NCI-H510A treated with DMSO at 0.1 percent for 48 hours (cell line): ENCODE measurements around the gene MXRA7.
"Not testable (repeated sequence)": the region's sequence is repeated elsewhere in the genome, so short reads cannot be mapped to it uniquely, and the experiment has no call there.

Source experiments
- DNase-seq: peaks from one replicate; lab custom pipeline; 2025; lab: John Stamatoyannopoulos, UW

Gene MXRA7

DNA sequence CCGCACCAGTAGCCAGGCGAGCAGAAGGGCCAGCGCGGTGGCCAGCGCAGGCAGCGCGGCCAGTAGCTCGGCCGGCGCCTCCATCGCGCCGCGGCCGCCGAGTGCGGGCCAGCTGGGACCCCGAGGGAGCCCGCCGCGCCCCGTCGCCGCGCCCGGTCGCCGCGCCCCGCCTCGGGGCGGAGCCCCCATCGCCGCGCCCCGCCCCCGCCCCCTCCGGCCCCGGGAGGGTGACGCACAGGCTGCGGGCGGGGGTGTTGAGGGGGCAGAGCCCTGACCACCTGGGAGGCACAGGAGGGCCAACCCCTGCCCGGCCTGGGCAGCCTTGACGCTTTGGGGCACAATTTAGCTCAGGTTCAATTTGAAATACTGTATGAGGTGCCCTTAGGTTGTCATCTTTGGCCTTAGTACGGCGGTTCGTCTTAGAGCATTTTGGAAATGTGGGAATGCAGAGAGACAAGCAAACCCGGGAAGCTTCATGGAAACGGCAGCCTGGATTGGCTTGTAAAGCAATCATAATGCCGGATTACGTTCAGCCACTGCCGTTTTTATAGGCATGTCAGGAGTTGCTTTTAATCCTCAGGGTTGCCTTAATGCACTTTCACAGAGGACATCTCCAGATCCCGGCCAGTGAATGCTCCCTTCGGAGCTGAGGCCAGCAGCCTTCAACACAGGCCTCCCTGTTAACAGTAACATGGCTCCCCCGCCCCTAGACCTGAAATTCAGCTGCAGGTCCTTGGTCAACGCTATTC, at the start of gene MXRA7:
TSS of gene MXRA7 (minus strand) at position 103 of the 749 bp plus-strand sequence. CDS start at position 84, 19 bp downstream.
- no peak for DNase-seq

DNA sequence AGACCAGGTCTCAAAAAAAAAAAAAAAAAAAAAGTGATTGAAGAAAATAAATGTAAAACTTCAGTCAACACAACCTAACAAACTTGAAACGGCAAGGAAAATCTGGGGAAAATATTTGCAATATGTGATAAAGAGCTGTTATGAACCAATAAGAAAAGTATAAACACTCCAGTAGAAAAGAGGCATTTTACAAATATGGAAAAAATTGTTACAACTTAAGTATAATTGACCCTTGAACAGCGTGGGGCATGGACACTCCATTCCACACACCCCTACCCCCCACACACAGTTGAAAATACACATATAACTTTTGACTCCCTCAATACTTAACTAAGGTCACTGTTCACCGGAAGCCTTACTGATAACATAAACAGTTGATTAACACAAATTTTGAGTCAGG, 47.8 kb upstream of the MXRA7 start:
- DNase-seq, result no peak

GRCh38 chr17:76757256-76757655, 46.5 kb upstream of the MXRA7 start:
- DNase-seq, result no peak

DNA sequence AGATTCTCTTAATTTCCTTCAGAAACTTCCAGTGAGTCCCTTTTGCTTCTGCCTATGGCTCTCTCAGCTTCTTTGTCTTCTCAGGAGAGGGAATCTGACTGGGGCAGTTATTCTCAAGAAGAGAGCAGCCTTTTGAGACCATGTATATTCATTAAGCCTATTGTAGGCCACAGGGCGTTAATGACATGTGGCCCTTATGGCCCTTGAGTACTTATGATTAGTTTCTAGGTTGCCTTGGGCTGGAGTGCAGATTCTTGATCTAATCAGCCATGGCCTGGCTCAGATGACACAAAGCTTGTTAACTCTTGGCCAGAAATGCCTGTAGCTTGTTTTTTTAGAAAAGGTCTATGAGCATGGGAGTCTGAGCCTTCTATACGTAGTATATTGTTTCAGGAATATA, 44.5 kb upstream of the MXRA7 start:
- no peak for DNase-seq

DNA sequence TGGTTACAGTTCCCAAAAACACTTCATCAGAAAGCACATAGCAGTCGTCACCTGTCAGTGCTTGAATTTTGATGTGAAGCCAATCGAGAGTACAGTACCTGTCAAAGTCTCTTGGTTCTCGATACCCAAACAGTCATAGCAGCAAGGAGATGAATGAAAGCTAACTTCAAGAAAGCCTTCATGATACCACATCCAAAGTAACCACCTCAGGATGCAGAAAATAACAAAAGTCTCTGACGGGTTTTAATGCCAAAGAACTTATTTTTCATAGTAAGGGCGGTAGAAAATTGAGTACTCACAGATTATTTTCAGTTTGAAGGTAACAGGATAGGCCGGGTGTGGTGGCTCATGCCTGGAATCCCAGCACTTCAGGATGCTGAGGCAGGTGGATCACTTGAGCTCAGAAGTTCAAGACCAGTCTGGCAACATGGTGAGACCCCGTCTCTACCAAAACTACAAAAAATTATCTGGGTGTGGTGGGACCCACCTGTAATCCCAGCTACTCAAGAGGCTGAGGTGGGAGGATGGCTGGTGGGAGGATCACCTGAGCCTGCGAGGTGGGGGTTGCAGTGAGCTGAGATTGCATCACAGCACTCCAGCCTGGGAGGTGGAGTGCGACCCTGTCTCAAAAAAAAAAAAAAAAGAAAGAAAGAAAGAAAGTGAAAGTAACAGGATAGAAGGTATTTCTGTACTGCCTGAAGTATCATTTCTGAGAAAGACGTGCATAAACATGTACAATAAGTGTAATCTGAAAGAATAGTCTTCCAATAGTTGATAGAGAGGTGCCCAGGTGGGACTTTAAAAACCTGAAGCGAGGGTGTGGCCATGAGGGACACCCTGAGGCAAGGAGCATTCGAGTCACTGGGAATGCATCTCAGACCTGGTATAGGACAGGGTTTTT, 42.5 kb upstream of the MXRA7 start:
- DNase-seq, result no peak

GRCh38 chr17:76752006-76752405, 41.2 kb upstream of the MXRA7 start:
- no peak for DNase-seq

DNA sequence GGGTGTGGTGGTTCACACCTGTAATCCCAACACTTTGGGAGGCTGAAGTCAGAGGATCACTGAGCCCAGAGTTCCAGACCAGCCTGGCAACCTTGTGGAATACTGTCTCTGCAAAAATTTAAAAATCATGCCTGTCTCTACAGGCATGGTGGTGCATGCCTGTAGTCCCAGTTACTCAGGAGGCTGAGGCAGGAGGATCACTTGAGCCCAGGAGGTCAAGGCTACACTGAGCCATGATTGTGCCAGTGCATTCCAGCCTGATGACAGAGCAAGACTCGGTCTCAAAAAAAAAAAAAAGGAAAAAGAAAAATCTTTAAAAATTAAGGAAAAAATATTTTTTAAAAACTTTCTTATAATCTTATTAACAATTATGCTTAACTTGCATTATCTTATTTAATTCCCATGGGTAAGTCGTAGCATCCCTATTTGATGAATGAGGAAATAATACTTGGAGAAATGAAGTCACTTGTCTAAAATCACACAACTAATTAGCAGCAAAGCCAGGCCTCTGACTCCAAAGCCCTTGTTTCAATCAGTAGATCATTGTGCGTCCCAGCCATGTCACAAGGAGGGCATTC, 40.7 kb upstream of the MXRA7 start:
- DNase-seq, result no peak

- DNase-seq, result no peak
Observed at GRCh38 chr17:76748657-76749056, 37.9 kb upstream of the MXRA7 start.

DNA sequence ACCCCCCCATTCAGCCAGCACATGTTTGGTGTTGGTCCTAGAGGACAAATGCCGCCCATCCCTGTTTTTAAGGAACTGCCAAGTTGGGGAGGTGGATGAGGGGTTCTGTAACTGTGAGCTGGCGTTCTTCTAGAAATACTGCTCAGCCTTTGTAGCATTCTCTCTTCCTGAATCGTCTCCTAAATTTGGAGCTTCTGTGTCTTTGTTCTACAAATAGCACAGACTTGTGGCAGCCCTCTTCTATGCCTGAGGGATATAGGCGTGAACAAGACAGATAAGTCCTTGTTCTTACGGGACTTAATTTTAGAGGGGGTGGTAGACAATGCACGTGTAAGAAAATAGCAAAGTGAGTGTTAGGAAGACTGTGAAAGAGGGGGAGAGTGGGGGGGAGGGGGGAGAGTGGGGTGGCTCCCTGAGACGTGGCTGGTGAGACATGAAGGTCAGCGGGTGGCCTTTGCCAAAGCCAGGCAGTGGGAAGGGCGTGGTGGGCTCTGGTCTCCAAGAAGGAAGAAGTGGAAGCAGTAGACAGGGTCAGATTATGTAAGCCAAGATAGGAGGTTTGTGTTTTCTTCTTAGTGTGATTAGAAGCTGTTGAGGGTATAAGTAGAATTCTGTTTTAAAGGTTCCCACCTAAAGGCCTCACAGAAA, 37.1 kb upstream of the MXRA7 start:
- no peak for DNase-seq

GRCh38 chr17:76745785-76746184, 35.0 kb upstream of the MXRA7 start:
- DNase-seq, result not testable (repeated sequence)

DNA sequence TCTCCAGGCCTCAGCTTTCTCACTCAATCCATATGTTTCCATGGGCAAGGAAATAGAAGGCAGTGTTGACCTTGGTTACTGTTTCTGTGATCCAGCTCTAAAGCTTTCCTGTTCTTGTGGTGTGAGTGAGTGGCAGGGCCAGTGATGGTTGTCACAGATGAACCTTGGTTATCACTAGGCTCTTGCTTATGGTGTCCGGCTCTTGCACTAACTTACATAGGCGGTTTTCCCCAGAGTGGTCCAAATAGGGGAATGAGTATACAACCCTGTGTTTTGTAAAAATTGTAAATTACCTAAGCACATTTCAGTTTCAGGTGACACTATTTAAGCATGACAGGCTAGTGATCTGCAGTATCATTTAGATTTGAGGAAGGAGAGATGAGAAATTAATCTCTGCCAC, 34.0 kb upstream of the MXRA7 start:
- DNase-seq, result no peak

DNA sequence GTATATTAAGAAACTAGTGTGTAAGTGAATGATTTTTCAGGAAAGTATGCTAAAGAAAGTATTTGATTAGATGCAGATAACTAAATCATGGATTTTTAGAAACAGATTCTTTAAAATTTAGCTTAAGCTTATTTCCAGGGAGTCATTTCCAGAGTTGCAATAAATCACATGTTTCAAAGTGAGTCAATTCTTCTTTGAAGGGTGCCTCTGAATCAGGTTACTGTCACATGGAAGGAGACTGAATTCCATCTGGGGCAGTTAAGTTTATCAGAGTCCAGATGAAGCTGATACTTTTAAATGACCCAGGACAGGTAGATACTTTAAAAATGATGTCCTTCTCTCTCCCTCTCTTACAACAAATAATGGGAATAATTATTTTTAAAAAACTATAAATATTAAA, 32.2 kb upstream of the MXRA7 start:
- DNase-seq, result no peak

GRCh38 chr17:76740329-76741118, 29.8 kb upstream of the MXRA7 start:
- DNase-seq, result no peak

DNA sequence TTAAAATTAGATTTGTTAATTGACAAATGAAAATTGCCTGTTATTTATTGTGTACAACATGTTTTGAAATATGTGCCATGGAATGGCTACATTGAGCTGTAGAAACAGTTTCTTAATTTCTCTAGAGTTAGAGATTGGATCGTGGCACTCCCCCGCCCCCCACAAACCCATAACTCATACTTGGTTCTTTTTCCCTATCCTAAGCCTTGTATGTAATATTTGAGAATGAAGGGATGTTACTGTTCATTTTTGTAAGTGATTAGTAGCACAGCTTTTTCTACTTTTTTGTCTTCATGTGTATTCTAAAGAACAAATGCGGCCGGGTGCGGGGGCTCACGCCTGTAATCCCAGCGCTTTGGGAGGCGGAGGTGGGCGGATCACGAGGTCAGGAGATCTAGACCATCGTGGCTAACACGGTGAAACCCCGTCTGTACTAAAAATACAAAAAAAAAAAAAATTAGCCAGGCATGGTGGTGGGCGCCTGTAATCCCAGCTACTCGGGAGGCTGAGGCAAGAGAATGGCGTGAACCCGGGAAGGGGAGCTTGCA, 28.9 kb upstream of the MXRA7 start:
- DNase-seq, result not testable (repeated sequence)

DNA sequence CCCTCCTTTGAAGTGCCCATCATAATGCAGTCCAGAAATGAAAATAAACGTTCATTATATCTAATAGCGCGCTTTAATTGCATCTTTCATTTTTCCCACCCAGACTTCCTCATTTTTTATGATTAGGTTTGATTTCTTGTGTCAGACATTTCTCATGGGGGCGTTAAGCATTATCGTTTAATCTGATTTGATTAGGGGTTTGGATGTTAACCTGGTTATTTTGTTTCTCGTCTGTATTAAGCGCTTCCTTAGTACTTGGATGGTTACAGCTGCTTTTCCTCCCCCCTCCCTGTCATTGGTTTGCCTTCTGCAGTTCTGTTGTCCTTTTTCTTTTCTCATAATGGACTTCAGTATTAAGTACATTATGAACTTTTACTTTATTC, 27.7 kb upstream of the MXRA7 start:
- no peak for DNase-seq

- peak; percentile 95 for DNase-seq
Observed at GRCh38 chr17:76737676-76738467, 27.1 kb upstream of the MXRA7 start, which contains the start of gene MFSD11. Gene MFSD11, plus strand, starts transcription at chr17:76738119. Its CDS starts 234 bp downstream, at chr17:76738353.

- peak; percentile 98 for DNase-seq
Observed at GRCh38 chr17:76737082-76737675, 26.4 kb upstream of the MXRA7 start, which contains the start of gene SRSF2. Gene SRSF2, minus strand, starts transcription at chr17:76737331. Its CDS starts 171 bp downstream, at chr17:76737160.

GRCh38 chr17:76736349-76737081, 25.8 kb upstream of the MXRA7 start:
- peak; percentile 54 for DNase-seq
